ENCODE results near the gene DDX39A. TPM values are rescaled to one million over a fixed set of nuclear protein-coding genes. Genes with fewer than 3 reads are reported as not detected.

DDX39A gene
- total RNA-seq, 2 experiments from 2014 or later: 296 to 299 TPM

DNA sequence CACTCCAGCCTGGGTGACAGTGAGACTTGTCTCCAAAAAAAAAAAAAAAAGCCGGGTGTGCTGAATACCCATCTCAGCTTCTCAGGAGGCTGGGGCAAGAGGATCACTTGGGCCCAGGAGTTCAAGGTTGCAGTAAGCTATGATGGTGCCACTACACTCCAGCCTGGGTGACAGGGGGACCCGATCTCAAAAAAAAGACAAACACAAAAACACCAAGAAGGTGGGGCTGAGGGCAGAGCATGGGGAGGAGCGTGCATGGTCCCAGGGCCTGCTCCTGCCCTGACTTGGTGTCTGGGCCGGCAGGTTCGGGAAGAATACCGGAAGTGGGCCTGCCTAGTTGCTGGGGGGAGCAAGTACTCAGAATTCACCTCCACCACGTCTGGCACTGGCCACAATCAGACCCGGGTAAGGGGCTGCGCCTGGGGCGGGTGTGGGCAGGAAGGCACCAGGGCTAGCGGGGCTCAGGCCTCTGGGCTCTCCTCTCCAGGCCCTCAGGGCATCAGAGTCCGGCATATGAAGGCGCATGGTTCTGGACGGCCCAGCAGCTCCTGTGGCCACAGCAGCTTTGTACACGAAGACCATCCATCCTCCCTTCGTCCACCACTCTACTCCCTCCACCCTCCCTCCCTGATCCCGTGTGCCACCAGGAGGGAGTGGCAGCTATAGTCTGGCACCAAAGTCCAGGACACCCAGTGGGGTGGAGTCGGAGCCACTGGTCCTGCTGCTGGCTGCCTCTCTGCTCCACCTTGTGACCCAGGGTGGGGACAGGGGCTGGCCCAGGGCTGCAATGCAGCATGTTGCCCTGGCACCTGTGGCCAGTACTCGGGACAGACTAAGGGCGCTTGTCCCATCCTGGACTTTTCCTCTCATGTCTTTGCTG, 11.3 kb downstream of the DDX39A start:
- no peaks in the 10 kb centered on the region for H3K27me3 Mint-ChIP-seq

DNA sequence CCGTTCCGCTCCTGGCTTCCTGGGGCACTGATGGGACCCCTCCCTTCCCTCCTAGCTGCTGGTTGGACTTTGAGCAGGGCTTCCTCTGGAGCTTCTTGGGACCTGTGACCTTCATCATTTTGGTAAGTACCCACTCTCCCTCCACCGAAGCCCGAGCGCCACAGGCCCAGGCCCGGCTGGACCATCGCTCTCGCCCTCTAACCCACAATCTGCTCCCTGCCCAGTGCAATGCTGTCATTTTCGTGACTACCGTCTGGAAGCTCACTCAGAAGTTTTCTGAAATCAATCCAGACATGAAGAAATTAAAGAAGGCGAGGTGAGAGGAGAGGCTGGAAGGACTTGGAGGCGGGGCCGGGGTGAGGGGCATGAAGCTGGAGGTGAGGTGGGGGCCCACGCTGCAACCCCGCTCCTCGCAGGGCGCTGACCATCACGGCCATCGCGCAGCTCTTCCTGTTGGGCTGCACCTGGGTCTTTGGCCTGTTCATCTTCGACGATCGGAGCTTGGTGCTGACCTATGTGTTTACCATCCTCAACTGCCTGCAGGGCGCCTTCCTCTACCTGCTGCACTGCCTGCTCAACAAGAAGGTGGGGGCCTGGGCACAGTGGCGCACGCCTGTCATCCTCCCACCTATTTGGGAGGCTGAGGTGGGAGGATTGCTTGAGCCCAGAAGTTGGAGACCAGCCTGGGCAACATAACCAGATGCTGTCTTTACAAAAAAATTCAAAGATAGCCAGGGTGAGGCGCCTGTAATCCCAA, 12.3 kb downstream of the DDX39A start:
- Mint-ChIP-seq H3K4me3 (peak overlapping the region; percentile 38), H3K36me3 (ENCODE audit: low read depth) (peaks cover 97% of the 10 kb centered on the region), H3K27ac (peak overlapping the region; percentile 92), H3K27me3 (no peaks in the 10 kb centered on the region), H3K4me1 (ENCODE audit: low read depth) (peaks cover 29% of the 10 kb centered on the region), H3K9me3 (no peaks in the 10 kb centered on the region)
- ATAC-seq (ENCODE audit: poor library complexity) (no peak), DNase-seq (peak in 3 of 14 experiments; percentile 23 to 58 (median 31))
- intact Hi-C loops (cut with DNase I, micrococcal nuclease): loop anchor here (1.0 to 2.0 kb wide), 4 partner anchors 46 to 271 kb away; partner anchors contain the start of gene ASF1B (in 2 of the 2)
- peak overlapping the region; percentile 22 to 56 for H3K27ac ChIP-seq (ENCODE audit: low read depth in 1 of 2, low read length in 2 of 2)
- CTCF ChIA-PET: interaction anchor here (0.6 to 11.4 kb wide), 11 partner anchors 8 to 270 kb away, joined by 3 to 93 read pairs (median 4); partner anchors contain the start of genes ADGRE5 and ASF1B
- POLR2A ChIA-PET: interaction anchor here (1.0 to 3.9 kb wide), 12 partner anchors 11 to 289 kb away, joined by 3 to 33 read pairs (median 11); partner anchors contain the start of genes ADGRE5 and ASF1B
- H3K4me3 ChIP-seq (ENCODE audit: low read length): no peak overlapping the region
- peaks cover 98% of the 10 kb centered on the region for H3K36me3 ChIP-seq (ENCODE audit: insufficient read depth, low read length)
- peaks cover 69% of the 10 kb centered on the region for H3K4me1 ChIP-seq (ENCODE audit: insufficient read depth, low read length)
- TF ChIP-seq, protein P1, sequence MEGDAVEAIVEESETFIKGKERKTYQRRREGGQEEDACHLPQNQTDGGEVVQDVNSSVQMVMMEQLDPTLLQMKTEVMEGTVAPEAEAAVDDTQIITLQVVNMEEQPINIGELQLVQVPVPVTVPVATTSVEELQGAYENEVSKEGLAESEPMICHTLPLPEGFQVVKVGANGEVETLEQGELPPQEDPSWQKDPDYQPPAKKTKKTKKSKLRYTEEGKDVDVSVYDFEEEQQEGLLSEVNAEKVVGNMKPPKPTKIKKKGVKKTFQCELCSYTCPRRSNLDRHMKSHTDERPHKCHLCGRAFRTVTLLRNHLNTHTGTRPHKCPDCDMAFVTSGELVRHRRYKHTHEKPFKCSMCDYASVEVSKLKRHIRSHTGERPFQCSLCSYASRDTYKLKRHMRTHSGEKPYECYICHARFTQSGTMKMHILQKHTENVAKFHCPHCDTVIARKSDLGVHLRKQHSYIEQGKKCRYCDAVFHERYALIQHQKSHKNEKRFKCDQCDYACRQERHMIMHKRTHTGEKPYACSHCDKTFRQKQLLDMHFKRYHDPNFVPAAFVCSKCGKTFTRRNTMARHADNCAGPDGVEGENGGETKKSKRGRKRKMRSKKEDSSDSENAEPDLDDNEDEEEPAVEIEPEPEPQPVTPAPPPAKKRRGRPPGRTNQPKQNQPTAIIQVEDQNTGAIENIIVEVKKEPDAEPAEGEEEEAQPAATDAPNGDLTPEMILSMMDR (IDR thresholded peaks at IDR 0.05): no peak
- H3K27me3 ChIP-seq (ENCODE audit: control insufficient read depth in 1 of 2, insufficient read depth in 2 of 2, low read length in 2 of 2): no peaks in the 10 kb centered on the region
- H3K9me3 ChIP-seq (ENCODE audit: control insufficient read depth in 1 of 2, insufficient read depth in 1 of 2, low read length in 2 of 2): peaks cover 0 to 7% of the 10 kb centered on the region in 2 experiments

More for the DNA sequence above, 11.3 kb downstream of the DDX39A start:
- H3K27ac ChIP-seq (ENCODE audit: low read depth in 1 of 2, low read length in 2 of 2): no peak overlapping the region
- peaks cover 33% of the 10 kb centered on the region for H3K4me1 Mint-ChIP-seq (ENCODE audit: low read depth)
- TF ChIP-seq, protein P1 (IDR thresholded peaks at IDR 0.05): no peak
- H3K36me3 ChIP-seq (ENCODE audit: insufficient read depth, low read length): peaks cover 98% of the 10 kb centered on the region
- peak overlapping the region; percentile 92 for H3K27ac Mint-ChIP-seq
- intact Hi-C loops (cut with DNase I, micrococcal nuclease): loop anchor here (2.0 kb wide), 2 partner anchors 211 to 271 kb away; partner anchors contain the start of gene ASF1B (in 1 of the 2)
- H3K36me3 Mint-ChIP-seq (ENCODE audit: low read depth): peaks cover 95% of the 10 kb centered on the region
- no peaks in the 10 kb centered on the region for H3K27me3 ChIP-seq (ENCODE audit: control insufficient read depth in 1 of 2, insufficient read depth in 2 of 2, low read length in 2 of 2)
- ATAC-seq (ENCODE audit: poor library complexity): no peak
- H3K9me3 ChIP-seq (ENCODE audit: control insufficient read depth in 1 of 2, insufficient read depth in 1 of 2, low read length in 2 of 2): peaks cover 0 to 7% of the 10 kb centered on the region in 2 experiments
- no peaks in the 10 kb centered on the region for H3K9me3 Mint-ChIP-seq
- peak overlapping the region; percentile 62 for H3K4me3 Mint-ChIP-seq
- POLR2A ChIA-PET: interaction anchor here (1.0 to 2.7 kb wide), 5 partner anchors 12 to 271 kb away, joined by 3 to 13 read pairs (median 12); partner anchors contain the start of gene ASF1B
- peak in 3 of 14 experiments; percentile 40 to 65 (median 46) for DNase-seq
- CTCF ChIA-PET: interaction anchor here (0.6 to 11.4 kb wide), 6 partner anchors 7 to 271 kb away, joined by 3 to 93 read pairs (median 16); partner anchors contain the start of genes ADGRE5 and ASF1B
- H3K4me3 ChIP-seq (ENCODE audit: low read length): no peak overlapping the region
- H3K4me1 ChIP-seq (ENCODE audit: insufficient read depth, low read length): peaks cover 80% of the 10 kb centered on the region
